ENCODE data around the gene COBL. TPM values are rescaled to one million over a fixed set of nuclear protein-coding genes. Genes with fewer than 3 reads are reported as not detected.

COBL gene
- total and polyA plus RNA-seq, 2 of the 4 experiments (the other 2 are of a cell fraction): under 0.01 TPM; not detected in 1

- WGBS, 2 experiments (ENCODE audit: extremely low coverage in 2 of 2, insufficient read length in 1 of 2): 20% methylated on average over 1 of the region's 1 CpG; no CpG with 5 or more reads in 1 of the 2 experiments
- TF ChIP-seq CTCF (conservative IDR thresholded peaks at IDR 0.05; ENCODE audit: low read depth, low read length) (no peak), RCOR1 (IDR thresholded peaks at IDR 0.05; ENCODE audit: insufficient replicate concordance, low read length) (no peak), NFE2L2 (IDR thresholded peaks at IDR 0.05; ENCODE audit: low read depth, low read length) (no peak), RFX5 (IDR thresholded peaks at IDR 0.05; ENCODE audit: low read depth, low read length) (no peak), CHD1 (IDR thresholded peaks at IDR 0.05; ENCODE audit: low read depth, low read length) (no peak)
- DNase-seq (no peak), ATAC-seq (ENCODE audit: low read depth) (no peak)
- Histone ChIP-seq H2BK15ac (ENCODE audit: low read depth, low read length) (no peak overlapping the region), H3K9me3 (ENCODE audit: control insufficient read depth, insufficient read depth, low read length) (no peaks in the 10 kb centered on the region), H2BK5ac (ENCODE audit: low read depth, low read length, poor library complexity, severe bottlenecking) (peak overlapping the region; percentile 26), H3K4ac (ENCODE audit: low read depth, low read length) (no peak overlapping the region), H2BK120ac (ENCODE audit: low read depth, low read length) (no peak overlapping the region), H3K18ac (ENCODE audit: low read depth, low read length) (no peak overlapping the region), H3K27ac (ENCODE audit: insufficient read depth, low read length) (no peak overlapping the region), H2AK5ac (ENCODE audit: low read depth, low read length) (no peak overlapping the region), H3K9ac (ENCODE audit: low read depth, low read length) (no peak overlapping the region), H4K20me1 (ENCODE audit: insufficient read depth, low read length) (no peaks in the 10 kb centered on the region), H3K14ac (replicated peaks; ENCODE audit: low read depth, low read length) (no peak overlapping the region), H2BK20ac (ENCODE audit: low read depth, low read length) (no peak overlapping the region), H4K8ac (ENCODE audit: low read depth in 2 of 2, low read length in 2 of 2) (no peak overlapping the region), H3K4me3 (ENCODE audit: insufficient read depth, low read depth, low read length) (no peak overlapping the region), H3K79me1 (ENCODE audit: low read depth in 1 of 2, low read length in 2 of 2) (no peaks in the 10 kb centered on the region), H3K27me3 (ENCODE audit: control insufficient read depth, insufficient read depth, low read length) (no peaks in the 10 kb centered on the region), H2AFZ (replicated peaks; ENCODE audit: low read length, poor library complexity) (no peak overlapping the region), H4K5ac (ENCODE audit: low read depth, low read length) (no peak overlapping the region), H3K4me1 (ENCODE audit: control insufficient read depth, insufficient read depth, low read length) (no peaks in the 10 kb centered on the region), H3K4me2 (ENCODE audit: low read depth, low read length) (no peak overlapping the region), H3K23ac (ENCODE audit: low read depth, low read length) (no peak overlapping the region), H4K91ac (ENCODE audit: insufficient read depth, low read depth, low read length) (no peak overlapping the region), H3K9me1 (ENCODE audit: insufficient read depth, low read length) (no peaks in the 10 kb centered on the region), H3K56ac (ENCODE audit: extremely low read depth, insufficient read depth, low read length) (no peak overlapping the region), H2AK9ac (replicated peaks; ENCODE audit: low read depth, low read length, poor library complexity) (no peak overlapping the region), H3K36me3 (ENCODE audit: control insufficient read depth, insufficient read depth, low read length) (no peaks in the 10 kb centered on the region)
- in situ Hi-C loops (cut with MboI; ENCODE audit: low sequenced_read_pairs) (no loop called here), dilution Hi-C loops (cut with HindIII; ENCODE audit: low sequenced_read_pairs, unreplicated experiment) (no loop called here), intact Hi-C loops (cut with micrococcal nuclease) (no loop called here)
- BruUV-seq (replicated peaks): no TSS peak
- POLR2A ChIA-PET (ENCODE audit: unreplicated experiment): no interaction called here
- CTCF ChIA-PET: no interaction called here
These were observed 11.8 kb upstream of the COBL start for GRCh38 chr7:51328351-51328801.

Measured in IMR-90 (cell line).